Gastrocnemius medialis (tissue), 4 donors: Measurements from ENCODE around the gene ERBB3. TPM values are rescaled to one million over a fixed set of nuclear protein-coding genes. Genes with fewer than 3 reads are reported as not detected.

Source experiments
- ATAC-seq, 2 donors: fragments of 150-250 bp; one replicate each; pipeline ENCODE4 v1.9.1; 2016
- DNase-seq, 2 donors: peaks; one replicate each; pipeline ENCODE4 v3.0.0-alpha.2; 2019
- H3K27ac ChIP-seq, 4 donors: fragments of 200-600 bp; sonication (generic); 1 replicate in 1 of 4; 2 replicates in 3 of 4; pipeline ENCODE4 v1.5.1; 2016 to 2018; ENCODE audit warnings: mild to moderate bottlenecking in 2 of 4, moderate library complexity in 1 of 4
- H3K27me3 ChIP-seq, 3 donors: fragments of 200-600 bp; sonication (generic) in 2 of 3; 1 replicate in 1 of 3; 2 replicates in 2 of 3; pipeline versions ENCODE4 v1.5.1 to v1.6.0; 2016 to 2019; ENCODE audit warnings: mild to moderate bottlenecking in 1 of 3, moderate library complexity in 1 of 3
- H3K36me3 ChIP-seq, 2 donors: fragments of 200-600 bp; sonication (generic) in 1 of 2; one replicate each; pipeline ENCODE4 v1.5.1; 2017 to 2018
- H3K4me1 ChIP-seq, 2 donors: fragments of 200-600 bp; sonication (generic) in 1 of 2; one replicate each; pipeline ENCODE4 v1.5.1; 2016 to 2017; ENCODE audit warnings: mild to moderate bottlenecking in 2 of 2
- H3K4me3 ChIP-seq, 4 donors: fragments of 200-600 bp; sonication (generic) in 3 of 4; 1 replicate in 1 of 4; 2 replicates in 3 of 4; pipeline ENCODE4 v1.5.1; 2016 to 2019; ENCODE audit warnings: mild to moderate bottlenecking in 2 of 4
- H3K9me3 ChIP-seq, 3 donors: fragments of 200-600 bp; sonication (generic) in 2 of 3; 1 replicate in 1 of 3; 2 replicates in 2 of 3; pipeline ENCODE4 v1.5.1; 2016 to 2019
- POLR2A ChIP-seq, 2 donors: fragments of 450-650 bp; IDR thresholded peaks; one replicate each; pipeline ENCODE4 v1.6.1; 2017; ENCODE audit warnings: antibody characterized with exemption in 2 of 2, mild to moderate bottlenecking in 2 of 2, moderate library complexity in 2 of 2
- in situ Hi-C, 4 donors: fragments of 200-750 bp; cut with MboI; loops; one replicate each; pipeline versions ENCODE4 v1.15.0 to v1.8.0; 2017; ENCODE audit warnings: low sequenced_read_pairs in 4 of 4
- intact Hi-C: fragments of 100-400 bp; cut with DNase I; formaldehyde crosslinking; loops from one replicate; pipeline ENCODE4 v1.15.1; 2023; ENCODE audit warnings: low total_unique reads
- total RNA-seq, 4 donors: library from RNA; depleted of rRNA; stranded (reverse); fragments of >200 nt; gene quantifications; one replicate each; pipeline versions ENCODE4 v1.1.0 to v1.2.3, GENCODE V29; 2016
- TF ChIP-seq, protein P1 (sequence below), 5 experiments: fragments of 450-650 bp in 3 of 5; fragments of 200-600 bp in 2 of 5; sonication (generic) in 2 of 5; IDR thresholded peaks in 4 of 5; conservative IDR thresholded peaks in 1 of 5; 1 replicate in 4 of 5; 2 replicates in 1 of 5; pipeline ENCODE4 v1.5.1; 2016 to 2019; ENCODE audit warnings: antibody characterized with exemption in 5 of 5, mild to moderate bottlenecking in 3 of 5, moderate library complexity in 3 of 5

The ERBB3 gene
- total RNA-seq, 4 donors from 2014 or later, result 0.15 to 2.1 (median 1.1) TPM

DNA sequence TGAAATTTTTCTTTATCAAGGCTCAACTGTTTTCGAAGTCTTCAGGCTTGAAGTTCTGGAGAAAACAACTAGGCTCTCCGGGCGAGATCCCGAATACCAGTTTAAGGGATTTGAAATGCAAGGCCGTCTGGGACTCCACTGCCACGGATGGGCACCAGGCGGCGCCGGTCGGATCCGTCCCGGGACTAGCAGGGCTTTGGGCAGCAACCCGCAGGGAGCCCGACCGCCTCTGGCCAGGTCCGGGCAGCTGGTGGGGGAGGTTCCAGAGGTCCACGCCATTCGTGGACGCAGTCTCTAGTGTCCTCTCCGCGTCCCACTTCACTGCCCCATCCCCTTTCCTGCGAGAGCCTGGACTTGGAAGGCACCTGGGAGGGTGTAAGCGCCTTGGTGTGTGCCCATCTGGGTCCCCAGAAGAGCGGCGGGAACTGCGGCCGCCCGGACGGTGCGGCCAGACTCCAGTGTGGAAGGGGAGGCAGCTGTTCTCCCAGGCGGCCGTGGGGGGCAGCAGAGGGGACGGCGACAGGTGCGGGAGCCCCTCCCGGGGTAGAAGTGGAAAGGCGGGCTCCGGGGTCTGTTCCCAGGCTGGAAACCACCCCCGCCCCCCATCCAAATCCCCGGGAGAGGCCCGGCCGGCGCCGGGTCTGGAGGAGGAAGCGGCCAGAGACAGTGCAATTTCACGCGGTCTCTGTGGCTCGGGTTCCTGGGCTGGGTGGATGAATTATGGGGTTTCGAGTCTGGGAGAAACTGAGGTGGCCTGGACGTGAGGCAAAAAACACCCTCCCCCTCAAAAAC, 838 bp upstream of the ERBB3 start:
- intact Hi-C loops (loop anchor here (2.0 kb wide), 1 partner anchor 26 kb away; the partner anchor contains the start of gene PA2G4), in situ Hi-C loops (no loop called here)
- peaks cover 3 to 19% of the 10 kb centered on the region in 2 donors for H3K4me1 ChIP-seq
- peak; percentile 76 to 86 for ATAC-seq
- peak in 1 of 2 donors; percentile 23 for TF ChIP-seq POLR2A (IDR thresholded peaks at IDR 0.05)
- TF ChIP-seq, protein P1, sequence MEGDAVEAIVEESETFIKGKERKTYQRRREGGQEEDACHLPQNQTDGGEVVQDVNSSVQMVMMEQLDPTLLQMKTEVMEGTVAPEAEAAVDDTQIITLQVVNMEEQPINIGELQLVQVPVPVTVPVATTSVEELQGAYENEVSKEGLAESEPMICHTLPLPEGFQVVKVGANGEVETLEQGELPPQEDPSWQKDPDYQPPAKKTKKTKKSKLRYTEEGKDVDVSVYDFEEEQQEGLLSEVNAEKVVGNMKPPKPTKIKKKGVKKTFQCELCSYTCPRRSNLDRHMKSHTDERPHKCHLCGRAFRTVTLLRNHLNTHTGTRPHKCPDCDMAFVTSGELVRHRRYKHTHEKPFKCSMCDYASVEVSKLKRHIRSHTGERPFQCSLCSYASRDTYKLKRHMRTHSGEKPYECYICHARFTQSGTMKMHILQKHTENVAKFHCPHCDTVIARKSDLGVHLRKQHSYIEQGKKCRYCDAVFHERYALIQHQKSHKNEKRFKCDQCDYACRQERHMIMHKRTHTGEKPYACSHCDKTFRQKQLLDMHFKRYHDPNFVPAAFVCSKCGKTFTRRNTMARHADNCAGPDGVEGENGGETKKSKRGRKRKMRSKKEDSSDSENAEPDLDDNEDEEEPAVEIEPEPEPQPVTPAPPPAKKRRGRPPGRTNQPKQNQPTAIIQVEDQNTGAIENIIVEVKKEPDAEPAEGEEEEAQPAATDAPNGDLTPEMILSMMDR (IDR thresholded peaks at IDR 0.05 in 4 of 5, conservative IDR thresholded peaks at IDR 0.05 in 1 of 5), result peak; percentile 53 to 74 (median 64)
- peak; percentile 55 to 79 for DNase-seq
- peaks cover 10 to 24% (median 12%) of the 10 kb centered on the region in 3 donors for H3K27me3 ChIP-seq
- H3K36me3 ChIP-seq, result no peaks in the 10 kb centered on the region
- no peaks in the 10 kb centered on the region for H3K9me3 ChIP-seq
- H3K4me3 ChIP-seq, result peak overlapping the region; percentile 54 to 62 (median 58)
- H3K27ac ChIP-seq, result peak overlapping the region; percentile 21 to 59 (median 39)

DNA sequence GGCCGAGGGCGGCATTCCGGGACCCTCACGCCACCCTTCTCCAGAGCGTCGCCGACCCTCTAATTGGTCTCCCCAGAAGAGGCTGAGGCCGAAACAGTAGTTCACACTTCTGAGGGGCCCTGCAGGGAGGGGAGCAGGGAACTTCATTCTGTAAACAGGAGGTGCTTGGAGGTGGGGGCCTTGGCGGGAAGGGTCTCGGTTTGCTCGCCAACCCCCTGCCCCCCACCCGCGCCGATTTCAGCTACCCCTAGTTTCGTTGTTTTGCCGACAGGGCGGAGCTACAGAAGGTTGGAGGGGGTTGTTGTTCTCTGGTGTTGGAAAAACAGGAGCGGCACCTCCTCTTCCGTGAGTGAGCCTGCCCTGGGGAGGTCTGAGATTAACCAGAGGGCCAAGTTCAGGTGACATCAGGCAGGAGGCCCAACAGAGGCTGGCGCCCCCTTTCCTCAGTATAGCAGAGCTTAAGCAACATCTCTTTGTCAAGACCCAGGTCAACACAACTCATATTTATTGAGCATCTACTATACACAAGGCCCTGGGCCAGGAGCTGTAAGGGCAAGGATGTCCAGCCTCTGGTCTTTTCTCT, 682 bp downstream of the ERBB3 start:
- Histone ChIP-seq H3K9me3 (no peaks in the 10 kb centered on the region), H3K36me3 (no peaks in the 10 kb centered on the region), H3K27ac (no peak overlapping the region), H3K4me1 (peaks cover 3 to 19% of the 10 kb centered on the region in 2 donors), H3K4me3 (peak overlapping the region in 3 of 4 donors; percentile 54 to 59 (median 57)), H3K27me3 (peaks cover 10 to 24% (median 12%) of the 10 kb centered on the region in 3 donors)
- intact Hi-C loops (no loop called here), in situ Hi-C loops (no loop called here)
- no peak for DNase-seq
- no peak for ATAC-seq
- no peak for TF ChIP-seq POLR2A (IDR thresholded peaks at IDR 0.05)
- TF ChIP-seq, protein P1 (IDR thresholded peaks at IDR 0.05 in 4 of 5, conservative IDR thresholded peaks at IDR 0.05 in 1 of 5), result no peak

DNA sequence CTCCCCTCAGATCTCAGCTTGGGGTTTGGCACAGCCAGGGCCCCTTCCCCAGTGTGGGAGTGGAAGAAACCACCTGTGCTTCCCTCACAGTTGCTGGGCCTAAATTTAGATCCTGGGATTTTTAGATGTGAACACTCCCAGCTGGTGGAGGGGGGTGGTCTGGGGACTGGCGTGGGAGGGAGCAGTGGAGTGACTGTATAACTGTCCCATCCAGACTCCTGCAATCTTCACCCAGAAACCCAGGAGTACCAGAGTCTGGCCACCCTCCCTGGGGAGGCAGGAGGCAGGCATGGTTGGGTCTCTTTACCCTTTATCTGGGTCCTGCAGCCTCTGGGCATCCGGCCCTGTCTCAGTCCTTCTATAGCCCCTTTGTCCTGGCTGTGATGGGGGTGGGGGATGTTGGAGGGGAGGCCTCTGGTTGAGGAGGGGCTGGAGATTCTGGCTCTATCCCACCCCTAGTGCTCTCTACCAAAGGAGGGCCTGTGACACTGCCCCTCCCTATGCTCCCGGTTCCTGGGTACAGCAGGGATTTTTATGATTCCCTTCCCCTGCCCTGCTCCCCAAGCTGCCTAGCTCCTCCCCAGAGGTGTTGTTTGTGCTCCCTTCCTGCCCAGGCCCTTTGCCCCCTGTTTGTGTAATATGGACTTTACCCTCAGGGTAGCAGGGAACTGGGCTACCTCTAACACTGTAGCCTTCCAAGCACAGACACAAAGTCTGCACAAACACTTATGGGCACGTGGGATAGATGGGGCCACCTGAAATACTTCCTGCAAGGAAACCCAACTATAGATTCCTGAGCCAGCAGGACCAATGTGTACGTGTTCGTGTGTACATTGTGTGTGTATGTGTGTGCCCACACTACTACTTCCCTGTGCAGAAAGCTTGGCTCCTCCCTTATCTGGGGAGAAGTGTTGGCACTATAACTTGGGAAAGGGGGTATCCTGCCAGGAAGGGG, 1.7 kb downstream of the ERBB3 start:
- TF ChIP-seq, protein P1 (IDR thresholded peaks at IDR 0.05 in 4 of 5, conservative IDR thresholded peaks at IDR 0.05 in 1 of 5), result no peak
- no peak for TF ChIP-seq POLR2A (IDR thresholded peaks at IDR 0.05)
- ATAC-seq, result no peak
- H3K27ac ChIP-seq, result no peak overlapping the region
- H3K27me3 ChIP-seq, result peaks cover 10 to 24% (median 12%) of the 10 kb centered on the region in 3 donors
- in situ Hi-C loops (no loop called here), intact Hi-C loops (no loop called here)
- H3K36me3 ChIP-seq, result no peaks in the 10 kb centered on the region
- no peak overlapping the region for H3K4me3 ChIP-seq
- H3K4me1 ChIP-seq, result peaks cover 3 to 19% of the 10 kb centered on the region in 2 donors
- DNase-seq, result no peak
- H3K9me3 ChIP-seq, result no peaks in the 10 kb centered on the region

DNA sequence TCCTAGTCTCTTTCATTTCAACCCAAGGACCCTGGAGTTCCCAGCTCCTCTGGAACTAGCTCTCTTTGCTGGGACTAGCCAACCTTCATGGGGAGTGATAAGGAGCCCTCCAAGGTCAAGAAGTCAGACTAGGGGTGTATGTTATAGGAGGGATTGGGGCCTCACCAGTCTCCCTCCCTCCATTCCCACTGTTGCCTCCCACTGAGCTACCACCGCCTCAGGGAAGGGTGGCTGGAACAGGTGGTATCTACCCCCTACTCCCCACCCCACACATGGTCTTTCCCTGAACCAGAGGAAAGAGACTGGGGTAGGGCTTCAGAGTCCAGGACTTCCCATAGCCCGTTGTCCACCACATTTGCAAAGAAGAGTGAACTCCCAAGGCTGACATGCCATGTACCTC, 2.4 kb downstream of the ERBB3 start:
- intact Hi-C loops (no loop called here), in situ Hi-C loops (no loop called here)
- Histone ChIP-seq H3K27me3 (peaks cover 10 to 24% (median 12%) of the 10 kb centered on the region in 3 donors), H3K4me1 (peaks cover 3 to 19% of the 10 kb centered on the region in 2 donors), H3K9me3 (no peaks in the 10 kb centered on the region), H3K4me3 (no peak overlapping the region), H3K27ac (no peak overlapping the region), H3K36me3 (no peaks in the 10 kb centered on the region)
- DNase-seq (no peak), ATAC-seq (no peak)
- TF ChIP-seq, protein P1 (IDR thresholded peaks at IDR 0.05 in 4 of 5, conservative IDR thresholded peaks at IDR 0.05 in 1 of 5), result no peak
- no peak for TF ChIP-seq POLR2A (IDR thresholded peaks at IDR 0.05)
